ENCODE results near the gene PAK1. TPM values are rescaled to one million over a fixed set of nuclear protein-coding genes. Genes with fewer than 3 reads are reported as not detected.

Gene PAK1
- total and polyA plus RNA-seq, 2 of the 8 experiments (the other 6 are each of a cell fraction or from before 2014, with no cell fraction given): 87.7 to 151 TPM

- Histone ChIP-seq H2BK12ac (ENCODE audit: low read depth, low read length) (no peak overlapping the region), H3K23me2 (ENCODE audit: low read depth, low read length) (no peaks in the 10 kb centered on the region), H3K79me2 (ENCODE audit: control insufficient read depth in 1 of 2, insufficient read depth in 2 of 2, low read length in 2 of 2) (no peaks in the 10 kb centered on the region), H4K91ac (replicated peaks; ENCODE audit: insufficient read length, low read length) (no peak overlapping the region), H3K27ac (ENCODE audit: low read depth, low read length) (no peak overlapping the region), H2BK5ac (ENCODE audit: low read depth, low read length) (no peak overlapping the region), H4K5ac (ENCODE audit: insufficient read length, low read depth, low read length) (no peak overlapping the region), H3K4me3 (ENCODE audit: extremely low read depth in 1 of 4, insufficient read depth in 2 of 4, low read depth in 3 of 4, low read length in 4 of 4) (no peak overlapping the region), H4K8ac (ENCODE audit: extremely low read depth, insufficient read depth, low read length) (no peak overlapping the region), H3K36me3 (ENCODE audit: control insufficient read depth in 2 of 4, insufficient read depth in 4 of 4, low read length in 3 of 4) (peaks cover 0 to 18% (median 6%) of the 10 kb centered on the region in 4 experiments), H2BK20ac (ENCODE audit: low read length) (no peak overlapping the region), H2AFZ (ENCODE audit: low read length) (no peak overlapping the region), H2BK15ac (ENCODE audit: low read length) (no peak overlapping the region), H3K4me2 (ENCODE audit: insufficient read depth in 1 of 2, low read depth in 2 of 2, low read length in 2 of 2) (no peak overlapping the region), H2AK5ac (ENCODE audit: low read depth, low read length) (no peak overlapping the region), H3K14ac (ENCODE audit: insufficient read length) (no peak overlapping the region), H3K18ac (ENCODE audit: extremely low read depth, low read length) (no peak overlapping the region), H3K79me1 (ENCODE audit: low read depth, low read length) (no peaks in the 10 kb centered on the region), H4K20me1 (replicated peaks in 1 of 2; ENCODE audit: control insufficient read depth in 1 of 2, insufficient read depth in 2 of 2, low read length in 2 of 2) (peaks cover 0 to 2% of the 10 kb centered on the region in 2 experiments), H3K9me3 (ENCODE audit: insufficient read depth in 2 of 2, low read depth in 1 of 2, low read length in 1 of 2) (no peaks in the 10 kb centered on the region), H3K9ac (replicated peaks in 1 of 4; ENCODE audit: extremely low read depth in 1 of 4, low read depth in 3 of 4, low read length in 3 of 4) (no peak overlapping the region), H3K4me1 (replicated peaks in 1 of 4; ENCODE audit: control insufficient read depth in 3 of 4, insufficient read depth in 4 of 4, low read length in 3 of 4) (no peaks in the 10 kb centered on the region), H3K56ac (replicated peaks; ENCODE audit: insufficient read length, low read depth, low read length) (no peak overlapping the region), H3K27me3 (replicated peaks in 1 of 4; ENCODE audit: control insufficient read depth in 3 of 4, extremely low read depth in 1 of 4, insufficient read depth in 3 of 4, low read length in 3 of 4) (no peaks in the 10 kb centered on the region), H3K4ac (replicated peaks; ENCODE audit: insufficient read length, low read depth, low read length) (no peak overlapping the region), H2BK120ac (replicated peaks; ENCODE audit: low read depth, low read length) (no peak overlapping the region), H3K23ac (ENCODE audit: insufficient read length) (no peak overlapping the region)
- FAIRE-seq: no peak
- WGBS, 2 experiments (ENCODE audit: extremely low coverage in 1 of 2, insufficient coverage in 1 of 2, insufficient read length in 1 of 2, insufficient replicate concordance in 2 of 2, low coverage in 1 of 2, low lambda C conversion rate in 2 of 2, missing lambda C conversion rate in 1 of 2): 93% methylated on average over 2 of the region's 2 CpGs; no CpG with 5 or more reads in 1 of the 2 experiments
- POLR2A ChIA-PET (ENCODE audit: partially characterized antibody): no interaction called here
- DNase-seq (ENCODE audit: low read depth in 1 of 2, low spot score in 2 of 2): no peak
- TF ChIP-seq EP300 (IDR thresholded peaks at IDR 0.05; ENCODE audit: borderline replicate concordance in 1 of 2, low read depth in 2 of 2, low read length in 2 of 2) (no peak), SRF (IDR thresholded peaks at IDR 0.05; ENCODE audit: low read depth, low read length) (no peak), CBX8 (IDR thresholded peaks at IDR 0.05; ENCODE audit: borderline replicate concordance, low read depth, low read length) (no peak), E2F6 (IDR thresholded peaks at IDR 0.05) (no peak), SP1 (IDR thresholded peaks at IDR 0.05; ENCODE audit: low read depth, low read length) (no peak), POLR2AphosphoS5 (IDR thresholded peaks at IDR 0.05; ENCODE audit: low read depth, low read length) (no peak), FOSL1 (IDR thresholded peaks at IDR 0.05; ENCODE audit: insufficient read depth, low read depth, low read length) (no peak), KDM5A (IDR thresholded peaks at IDR 0.05; ENCODE audit: low read length) (no peak), BACH1 (IDR thresholded peaks at IDR 0.05; ENCODE audit: low read length) (no peak), BRCA1 (IDR thresholded peaks at IDR 0.05; ENCODE audit: low read depth, low read length) (no peak), CEBPB (IDR thresholded peaks at IDR 0.05; ENCODE audit: low read depth, low read length) (no peak)
- TF ChIP-seq, protein P1, sequence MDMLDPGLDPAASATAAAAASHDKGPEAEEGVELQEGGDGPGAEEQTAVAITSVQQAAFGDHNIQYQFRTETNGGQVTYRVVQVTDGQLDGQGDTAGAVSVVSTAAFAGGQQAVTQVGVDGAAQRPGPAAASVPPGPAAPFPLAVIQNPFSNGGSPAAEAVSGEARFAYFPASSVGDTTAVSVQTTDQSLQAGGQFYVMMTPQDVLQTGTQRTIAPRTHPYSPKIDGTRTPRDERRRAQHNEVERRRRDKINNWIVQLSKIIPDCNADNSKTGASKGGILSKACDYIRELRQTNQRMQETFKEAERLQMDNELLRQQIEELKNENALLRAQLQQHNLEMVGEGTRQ (IDR thresholded peaks at IDR 0.05; ENCODE audit: low read length): no peak
- CTCF ChIA-PET (ENCODE audit: partially characterized antibody): interaction anchor here (0.7 kb wide), 1 partner anchor 15 kb away, joined by 3 read pairs; no protein-coding TSS in a partner anchor
Measured at GRCh38 chr11:77322506-77322905, 151.4 kb downstream of the PAK1 start.
